ENCODE measurements around the gene PLXDC2. TPM values are rescaled to one million over a fixed set of nuclear protein-coding genes. Genes with fewer than 3 reads are reported as not detected.

Gene PLXDC2
- total and polyA plus RNA-seq, 10 of the 15 experiments (the other 5 are each of a cell fraction or from before 2014, with no cell fraction given): 0.05 to 1.8 (median 0.14) TPM; not detected in 2

- TF ChIP-seq PAX5 (IDR thresholded peaks at IDR 0.05; ENCODE audit: borderline replicate concordance, low read depth, low read length) (peak; percentile 47; the same call in 1 of the 2 replicates), ZBTB11 (CRISPR knock-in tag; IDR thresholded peaks at IDR 0.05) (no peak), BACH1 (IDR thresholded peaks at IDR 0.05; ENCODE audit: borderline replicate concordance) (peak; percentile 76; the same call in 1 of the 2 replicates), MEF2B (IDR thresholded peaks at IDR 0.05; ENCODE audit: partially characterized antibody, poor library complexity, severe bottlenecking) (peak; percentile 75), JUND (IDR thresholded peaks at IDR 0.05; ENCODE audit: low read depth, low read length) (peak; percentile 53; the same call in 1 of the 2 replicates), USF2 (IDR thresholded peaks at IDR 0.05; ENCODE audit: borderline replicate concordance, low read depth, low read length) (no peak), RELB (IDR thresholded peaks at IDR 0.05; ENCODE audit: low read depth) (peak; percentile 37; the same call in 1 of the 2 replicates), ASH2L (IDR thresholded peaks at IDR 0.05; ENCODE audit: borderline replicate concordance, low read depth) (no peak), FOXK2 (IDR thresholded peaks at IDR 0.05) (peak; percentile 73), NR2F1 (conservative IDR thresholded peaks at IDR 0.05) (peak; percentile 72), MTA2 (IDR thresholded peaks at IDR 0.05; ENCODE audit: low read depth) (peak; percentile 92), ZNF274 (IDR thresholded peaks at IDR 0.05; ENCODE audit: insufficient read depth, insufficient read length) (no peak), ZNF217 (IDR thresholded peaks at IDR 0.05) (peak; percentile 76; the same call in 1 of the 2 replicates), MYB (IDR thresholded peaks at IDR 0.05; ENCODE audit: borderline replicate concordance, low read depth, low read length) (no peak), IKZF2 (IDR thresholded peaks at IDR 0.05) (peak; percentile 79 to 82), GATAD2B (conservative IDR thresholded peaks at IDR 0.05; ENCODE audit: low read depth) (peak; percentile 58; the same call in 1 of the 2 replicates), IKZF1 (conservative IDR thresholded peaks at IDR 0.05) (peak; percentile 64), HCFC1 (IDR thresholded peaks at IDR 0.05; ENCODE audit: low read length) (no peak)
- TF ChIP-seq, protein P1, sequence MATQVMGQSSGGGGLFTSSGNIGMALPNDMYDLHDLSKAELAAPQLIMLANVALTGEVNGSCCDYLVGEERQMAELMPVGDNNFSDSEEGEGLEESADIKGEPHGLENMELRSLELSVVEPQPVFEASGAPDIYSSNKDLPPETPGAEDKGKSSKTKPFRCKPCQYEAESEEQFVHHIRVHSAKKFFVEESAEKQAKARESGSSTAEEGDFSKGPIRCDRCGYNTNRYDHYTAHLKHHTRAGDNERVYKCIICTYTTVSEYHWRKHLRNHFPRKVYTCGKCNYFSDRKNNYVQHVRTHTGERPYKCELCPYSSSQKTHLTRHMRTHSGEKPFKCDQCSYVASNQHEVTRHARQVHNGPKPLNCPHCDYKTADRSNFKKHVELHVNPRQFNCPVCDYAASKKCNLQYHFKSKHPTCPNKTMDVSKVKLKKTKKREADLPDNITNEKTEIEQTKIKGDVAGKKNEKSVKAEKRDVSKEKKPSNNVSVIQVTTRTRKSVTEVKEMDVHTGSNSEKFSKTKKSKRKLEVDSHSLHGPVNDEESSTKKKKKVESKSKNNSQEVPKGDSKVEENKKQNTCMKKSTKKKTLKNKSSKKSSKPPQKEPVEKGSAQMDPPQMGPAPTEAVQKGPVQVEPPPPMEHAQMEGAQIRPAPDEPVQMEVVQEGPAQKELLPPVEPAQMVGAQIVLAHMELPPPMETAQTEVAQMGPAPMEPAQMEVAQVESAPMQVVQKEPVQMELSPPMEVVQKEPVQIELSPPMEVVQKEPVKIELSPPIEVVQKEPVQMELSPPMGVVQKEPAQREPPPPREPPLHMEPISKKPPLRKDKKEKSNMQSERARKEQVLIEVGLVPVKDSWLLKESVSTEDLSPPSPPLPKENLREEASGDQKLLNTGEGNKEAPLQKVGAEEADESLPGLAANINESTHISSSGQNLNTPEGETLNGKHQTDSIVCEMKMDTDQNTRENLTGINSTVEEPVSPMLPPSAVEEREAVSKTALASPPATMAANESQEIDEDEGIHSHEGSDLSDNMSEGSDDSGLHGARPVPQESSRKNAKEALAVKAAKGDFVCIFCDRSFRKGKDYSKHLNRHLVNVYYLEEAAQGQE (IDR thresholded peaks at IDR 0.05; ENCODE audit: low read depth, low read length): no peak
These were observed 88.0 kb downstream of the PLXDC2 start (continued) for GRCh38 chr10:19904202-19904661.
